ENCODE results near the gene AKT1S1. TPM values are rescaled to one million over a fixed set of nuclear protein-coding genes. Genes with fewer than 3 reads are reported as not detected.

Gene AKT1S1
- total and polyA plus RNA-seq, 2 of the 13 experiments (the other 11 are each of a cell fraction or from before 2014, with no cell fraction given): 13.5 to 27.8 TPM

- Histone ChIP-seq H3K4me3 (replicated peaks in 1 of 3; ENCODE audit: insufficient read depth in 1 of 3, low read depth in 2 of 3, low read length in 3 of 3) (no peak overlapping the region), H4K20me1 (ENCODE audit: insufficient read depth, low read length) (peaks cover 2% of the 10 kb centered on the region; the same call in 1 of the 2 replicates), H2AFZ (ENCODE audit: low read length) (no peak overlapping the region), H3K79me2 (ENCODE audit: insufficient read depth, low read length) (peaks cover 56% of the 10 kb centered on the region), H3K9ac (ENCODE audit: insufficient read depth, low read depth, low read length) (no peak overlapping the region), H3K36me3 (replicated peaks in 1 of 2; ENCODE audit: control insufficient read depth in 1 of 2, insufficient read depth in 2 of 2, low read length in 2 of 2) (peaks cover 16 to 41% of the 10 kb centered on the region in 2 experiments), H3K27me3 (ENCODE audit: control insufficient read depth in 1 of 2, insufficient read depth in 2 of 2, low read length in 2 of 2) (no peaks in the 10 kb centered on the region), H3K9me3 (ENCODE audit: low read length) (no peaks in the 10 kb centered on the region), H3K4me2 (ENCODE audit: low read depth, low read length) (no peak overlapping the region), H3K4me1 (ENCODE audit: insufficient read depth, low read length) (peaks cover 13% of the 10 kb centered on the region), H3K27ac (ENCODE audit: extremely low read length, insufficient read depth, low read length) (no peak overlapping the region)
- ATAC-seq (no peak), FAIRE-seq (no peak), DNase-seq (ENCODE audit: low spot score) (no peak)
- POLR2A ChIA-PET: interaction anchor here (0.7 kb wide), 1 partner anchor 11 kb away, joined by 3 read pairs; the partner anchor contains the start of gene ATF5
- CTCF ChIA-PET (ENCODE audit: low intra/inter-chr PET ratio, low total read pairs): no interaction called here
- TF ChIP-seq ZNF160 (CRISPR knock-in tag; IDR thresholded peaks at IDR 0.05): no peak
- TF ChIP-seq ZNF121 (CRISPR knock-in tag; IDR thresholded peaks at IDR 0.05): 0 out of 2 replicates have a peak, but pooled peaks have one; percentile 40
- intact Hi-C loops (cut with micrococcal nuclease; ENCODE audit: unreplicated experiment): no loop called here
- WGBS (ENCODE audit: low lambda C conversion rate): 98% methylated on average over 8 of the region's 8 CpGs
- in situ Hi-C loops (cut with HindIII; ENCODE audit: extremely low pct_ligation_motif_present, low pct_unique_long_range_greater_than_20kb): no loop called here
- no TSS peak for BruUV-seq (replicated peaks)
Observed at GRCh38 chr19:49918089-49918488, 40.9 kb upstream of the AKT1S1 start.

GRCh38 chr19:49916839-49917733, 39.9 kb upstream of the AKT1S1 start:
- Histone ChIP-seq H3K4me2 (ENCODE audit: low read depth, low read length) (no peak overlapping the region), H3K79me2 (ENCODE audit: insufficient read depth, low read length) (peaks cover 47% of the 10 kb centered on the region), H3K36me3 (replicated peaks in 1 of 2; ENCODE audit: control insufficient read depth in 1 of 2, insufficient read depth in 2 of 2, low read length in 2 of 2) (peaks cover 19 to 38% of the 10 kb centered on the region in 2 experiments), H4K20me1 (ENCODE audit: insufficient read depth, low read length) (peaks cover 2% of the 10 kb centered on the region; the same call in 1 of the 2 replicates), H3K27ac (ENCODE audit: extremely low read length, insufficient read depth, low read length) (no peak overlapping the region), H3K27me3 (ENCODE audit: control insufficient read depth in 1 of 2, insufficient read depth in 2 of 2, low read length in 2 of 2) (no peaks in the 10 kb centered on the region), H3K4me3 (replicated peaks in 1 of 3; ENCODE audit: insufficient read depth in 1 of 3, low read depth in 2 of 3, low read length in 3 of 3) (no peak overlapping the region), H3K9ac (ENCODE audit: insufficient read depth, low read depth, low read length) (no peak overlapping the region), H3K4me1 (ENCODE audit: insufficient read depth, low read length) (peaks cover 17% of the 10 kb centered on the region), H3K9me3 (ENCODE audit: low read length) (no peaks in the 10 kb centered on the region), H2AFZ (ENCODE audit: low read length) (no peak overlapping the region)
- in situ Hi-C loops (cut with HindIII; ENCODE audit: extremely low pct_ligation_motif_present, low pct_unique_long_range_greater_than_20kb) (no loop called here), intact Hi-C loops (cut with micrococcal nuclease; ENCODE audit: unreplicated experiment) (no loop called here)
- FAIRE-seq: no peak
- POLR2A ChIA-PET: interaction anchor here (1.0 kb wide), 1 partner anchor 12 kb away, joined by 3 read pairs; the partner anchor contains the start of genes ATF5 and NUP62
- ATAC-seq: no peak; the same call in 2 of the 3 replicates
- WGBS (ENCODE audit: low lambda C conversion rate): 94% methylated on average over 21 of the region's 21 CpGs
- DNase-seq (ENCODE audit: low spot score): no peak
- CTCF ChIA-PET (ENCODE audit: low intra/inter-chr PET ratio, low total read pairs): no interaction called here
- no TSS peak for BruUV-seq (replicated peaks)
- no peak for TF ChIP-seq HMGXB4 (CRISPR knock-in tag; IDR thresholded peaks at IDR 0.05; ENCODE audit: borderline replicate concordance in 1 of 2, low read depth in 1 of 2)
- TF ChIP-seq ZBTB33 (CRISPR knock-in tag; IDR thresholded peaks at IDR 0.05): peak; percentile 80; the same call in 1 of the 2 replicates
- no peak for TF ChIP-seq ZNF607 (CRISPR knock-in tag; IDR thresholded peaks at IDR 0.05; ENCODE audit: borderline replicate concordance)
- TF ChIP-seq ZC3H13 (CRISPR knock-in tag; IDR thresholded peaks at IDR 0.05): no peak
- no peak for TF ChIP-seq ZNF44 (CRISPR knock-in tag; IDR thresholded peaks at IDR 0.05)
- TF ChIP-seq ZNF543 (CRISPR knock-in tag; IDR thresholded peaks at IDR 0.05): no peak
- TF ChIP-seq CTCF (CRISPR knock-in tag; IDR thresholded peaks at IDR 0.05): 0 out of 2 replicates have a peak, but pooled peaks have one; percentile 20
- TF ChIP-seq SMC3 (IDR thresholded peaks at IDR 0.05; ENCODE audit: low read length): no peak
